Esophagus (tissue), 2 donors: ENCODE data around the gene EEF1AKMT2. TPM values are rescaled to one million over a fixed set of nuclear protein-coding genes. Genes with fewer than 3 reads are reported as not detected.
"Not testable (repeated sequence)": the region's sequence is repeated elsewhere in the genome, so short reads cannot be mapped to it uniquely, and the experiment has no call there.

Source experiments
- H3K27ac ChIP-seq, 2 donors: one replicate each; pipeline ENCODE4 v1.5.1; 2013; ENCODE audit warnings: low read depth in 2 of 2, mild to moderate bottlenecking in 2 of 2, inconsistent platforms in 1 of 2, low read length in 1 of 2, moderate library complexity in 1 of 2
- H3K27me3 ChIP-seq, 2 donors: one replicate each; pipeline ENCODE4 v1.6.1; 2013; ENCODE audit warnings: low read length in 2 of 2, control low read depth in 1 of 2, mild to moderate bottlenecking in 1 of 2; ENCODE audit not compliant: insufficient read depth in 2 of 2, control insufficient read depth in 1 of 2
- H3K36me3 ChIP-seq, 2 donors: one replicate each; pipeline ENCODE4 v1.6.1; 2013; ENCODE audit warnings: low read length in 1 of 2; ENCODE audit not compliant: control insufficient read depth in 2 of 2, insufficient read depth in 2 of 2
- H3K4me1 ChIP-seq, 2 donors: one replicate each; pipeline ENCODE4 v1.6.1; 2013; ENCODE audit warnings: low read length in 1 of 2; ENCODE audit not compliant: control insufficient read depth in 2 of 2, insufficient read depth in 2 of 2
- H3K4me3 ChIP-seq, 2 donors: one replicate each; pipeline ENCODE4 v1.5.1; 2013; ENCODE audit warnings: low read length in 2 of 2, mild to moderate bottlenecking in 2 of 2, low read depth in 1 of 2, moderate library complexity in 1 of 2
- H3K9me3 ChIP-seq, 2 donors: one replicate each; pipeline ENCODE4 v1.6.1; 2013; ENCODE audit warnings: mild to moderate bottlenecking in 2 of 2, low read depth in 1 of 2, low read length in 1 of 2, moderate library complexity in 1 of 2; ENCODE audit not compliant: control insufficient read depth in 2 of 2, insufficient read depth in 1 of 2
- WGBS, 2 donors: extraction: QIAGEN DNeasy Blood & Tissue Kit; methylation state at CpG; one replicate each; pipeline ENCODE4 v1.1.7; 2013; 5-methylcytosine and 5-hydroxymethylcytosine counted together
- polyA plus RNA-seq, 2 donors: library from polyadenylated mRNA; stranded (reverse); fragments of 200-250 nt; gene quantifications; one replicate each; pipeline ENCODE4 v1.2.3, GENCODE V29; 2013
- donor health status: healthy with polysubstance abuse.
- donor health status: Bipolar disorder and iron deficiency.

The EEF1AKMT2 gene
- polyA plus RNA-seq, 2 donors: 7.1 to 15.3 TPM

DNA sequence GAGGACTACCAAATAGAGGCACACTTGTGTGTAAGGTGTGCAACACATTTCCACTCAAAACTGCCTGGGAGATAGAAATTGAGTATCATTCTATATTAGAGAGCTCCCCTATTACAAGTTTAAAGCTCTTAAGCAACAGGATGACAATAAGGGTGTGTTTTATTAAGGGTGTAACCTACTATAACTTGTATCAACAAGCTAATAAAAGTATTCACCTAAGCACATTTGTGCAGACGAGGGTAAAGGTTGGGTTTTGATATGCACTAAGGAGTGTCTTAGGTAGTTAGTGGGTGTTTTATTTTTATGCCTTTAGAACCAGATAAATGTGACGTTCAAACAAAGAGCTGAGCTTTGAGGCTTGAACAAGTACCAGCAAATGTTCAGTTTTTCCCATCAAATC is 44.7 kb downstream of the EEF1AKMT2 start:
- no peaks in the 10 kb centered on the region for H3K9me3 ChIP-seq
- no peaks in the 10 kb centered on the region for H3K36me3 ChIP-seq
- H3K27me3 ChIP-seq: no peaks in the 10 kb centered on the region
- WGBS, 2 donors: 55 to 56% methylated on average over 2 of the region's 2 CpGs
- H3K4me1 ChIP-seq: peaks cover 0 to 2% of the 10 kb centered on the region in 2 donors
- H3K27ac ChIP-seq: peak overlapping the region in 1 of 2 donors; percentile 77
- no peak overlapping the region for H3K4me3 ChIP-seq

- 69 to 73% methylated on average over 8 of the region's 8 CpGs for WGBS, 2 donors
- H3K27me3 ChIP-seq, H3K4me1 ChIP-seq, H3K36me3 ChIP-seq, H3K9me3 ChIP-seq, H3K4me3 ChIP-seq: not testable (repeated sequence)
- peak overlapping the region; percentile 63 to 77 for H3K27ac ChIP-seq
Measured at GRCh38 chr10:124746447-124746846, 45.2 kb downstream of the EEF1AKMT2 start.

GRCh38 chr10:124745673-124746072 is 46.0 kb downstream of the EEF1AKMT2 start:
- no peaks in the 10 kb centered on the region for H3K9me3 ChIP-seq
- H3K27ac ChIP-seq: peak overlapping the region; percentile 47 to 64
- H3K4me1 ChIP-seq: peaks cover 0 to 3% of the 10 kb centered on the region in 2 donors
- no peak overlapping the region for H3K4me3 ChIP-seq
- H3K36me3 ChIP-seq: no peaks in the 10 kb centered on the region
- H3K27me3 ChIP-seq: no peaks in the 10 kb centered on the region
- WGBS, 2 donors: 17 to 20% methylated on average over 3 of the region's 3 CpGs

DNA sequence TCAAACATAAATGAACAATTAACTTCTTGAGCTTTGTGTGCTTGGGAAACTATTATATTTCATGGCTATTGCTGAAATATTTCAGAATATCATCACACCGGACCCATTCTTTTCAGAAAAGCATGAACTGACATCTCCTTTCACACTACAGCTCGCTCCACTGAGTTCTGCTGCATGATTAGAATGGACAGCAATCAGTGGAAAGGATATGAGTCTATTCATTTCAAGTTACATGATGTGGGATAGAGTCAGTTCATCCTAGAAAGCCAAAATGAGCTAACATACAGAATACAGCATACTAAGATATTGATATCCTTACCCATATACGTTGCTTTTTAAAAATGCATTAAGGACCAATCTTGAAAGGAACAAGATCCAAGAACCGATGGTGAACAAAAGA is 46.4 kb downstream of the EEF1AKMT2 start:
- 50 to 52% methylated on average over 4 of the region's 4 CpGs for WGBS, 2 donors
- H3K4me1 ChIP-seq: peaks cover 0 to 4% of the 10 kb centered on the region in 2 donors

GRCh38 chr10:124744102-124745050 is 47.3 kb downstream of the EEF1AKMT2 start, which contains the start of gene FAM53B:
Gene FAM53B, minus strand, starts transcription at chr10:124744378. Its CDS starts 37,665 bp downstream, at chr10:124706713.
- no peaks in the 10 kb centered on the region for H3K9me3 ChIP-seq
- H3K4me3 ChIP-seq: peak within 1 kb of the TSS; percentile 70 to 73
- peaks cover 0 to 4% of the 10 kb centered on the region in 2 donors for H3K4me1 ChIP-seq
- 0 to 1% methylated on average over 72 to 100 of the region's 100 CpGs for WGBS, 2 donors
- H3K27me3 ChIP-seq: no peaks in the 10 kb centered on the region
- H3K27ac ChIP-seq: peak within 1 kb of the TSS; percentile 86 to 95
- no peaks in the 10 kb centered on the region for H3K36me3 ChIP-seq

More for the DNA sequence above, 46.4 kb downstream of the EEF1AKMT2 start:
- no peak overlapping the region for H3K4me3 ChIP-seq
- no peaks in the 10 kb centered on the region for H3K36me3 ChIP-seq
- H3K27me3 ChIP-seq: no peaks in the 10 kb centered on the region
- no peaks in the 10 kb centered on the region for H3K9me3 ChIP-seq
- H3K27ac ChIP-seq: peak overlapping the region in 1 of 2 donors; percentile 47

GRCh38 chr10:124743191-124744101 is 48.2 kb downstream of the EEF1AKMT2 start:
- Histone ChIP-seq H3K4me1 (peaks cover under 1 to 7% of the 10 kb centered on the region in 2 donors), H3K4me3 (peak overlapping the region; percentile 70 to 73), H3K27me3 (no peaks in the 10 kb centered on the region), H3K36me3 (no peaks in the 10 kb centered on the region), H3K9me3 (no peaks in the 10 kb centered on the region), H3K27ac (peak overlapping the region; percentile 86 to 95)
- WGBS, 2 donors: 0 to 1% methylated on average over 86 to 101 of the region's 101 CpGs

GRCh38 chr10:124742413-124743190 is 49.1 kb downstream of the EEF1AKMT2 start:
- Histone ChIP-seq H3K27me3 (no peaks in the 10 kb centered on the region), H3K9me3 (no peaks in the 10 kb centered on the region), H3K27ac (peak overlapping the region; percentile 86 to 95), H3K4me3 (peak overlapping the region; percentile 70 to 73), H3K4me1 (peaks cover 8 to 10% of the 10 kb centered on the region in 2 donors), H3K36me3 (no peaks in the 10 kb centered on the region)
- WGBS, 2 donors: 6 to 9% methylated on average over 35 to 42 of the region's 42 CpGs

DNA sequence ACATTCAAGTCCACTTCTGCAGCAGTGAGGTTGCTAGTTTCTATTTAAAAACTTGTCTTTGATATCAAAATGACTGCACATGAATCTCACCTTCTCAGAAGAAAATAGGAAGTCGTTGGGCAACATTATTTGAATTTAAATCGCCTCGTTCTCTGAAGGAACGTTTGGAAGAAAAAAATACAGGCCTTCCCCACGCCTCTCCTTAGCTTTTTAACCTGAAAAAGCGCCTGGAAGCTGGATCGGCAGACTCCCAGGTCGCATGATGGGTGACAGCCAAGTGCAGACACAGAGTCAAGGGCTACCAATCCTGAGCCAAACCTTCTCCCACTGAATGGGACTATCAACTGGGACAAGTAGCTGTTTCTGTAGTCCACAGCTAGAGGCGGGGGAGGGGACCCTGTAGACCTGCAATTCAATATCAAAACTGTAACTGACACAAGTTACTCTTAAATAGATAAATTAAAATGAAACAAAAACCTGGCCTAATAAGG is 49.7 kb downstream of the EEF1AKMT2 start:
- 32 to 42% methylated on average over 9 of the region's 9 CpGs for WGBS, 2 donors
- Histone ChIP-seq H3K9me3 (no peaks in the 10 kb centered on the region), H3K4me3 (peak overlapping the region in 1 of 2 donors; percentile 73), H3K36me3 (no peaks in the 10 kb centered on the region), H3K4me1 (peaks cover 9 to 16% of the 10 kb centered on the region in 2 donors), H3K27ac (peak overlapping the region; percentile 88 to 95), H3K27me3 (no peaks in the 10 kb centered on the region)
